HCT116 (cell line): Measurements from ENCODE around the gene RAB38. TPM values are rescaled to one million over a fixed set of nuclear protein-coding genes. Genes with fewer than 3 reads are reported as not detected.

ENCODE experiments used
- ATAC-seq: fragments of 200-7000 bp; cut with Tn5 transposase; 2 replicates; pipeline ENCODE4 v1.9.1; 2020; ENCODE audit warnings: mild to moderate bottlenecking, moderate library complexity
- BruUV-seq: library from RNA; stranded (reverse); fragments of 400-500 nt; replicated peaks from 2 replicates; lab custom pipeline; 2021; lab: Mats Ljungman, UMichigan
- CTCF ChIA-PET: fragments of 300-600 bp; sonication (Branson Sonifier 250); formaldehyde crosslinking; loops from one replicate; lab custom pipeline; 2021; ENCODE audit warnings: antibody characterized with exemption; lab: Charles Lee
- POLR2A ChIA-PET: fragments of 300-600, 350-600 bp; sonication (Branson Sonifier 250); formaldehyde crosslinking; loops from one replicate; lab custom pipeline; 2021; ENCODE audit warnings: antibody characterized with exemption; lab: Charles Lee
- RAD21 ChIA-PET, 2 experiments: fragments of 300-600 bp; sonication (Branson Sonifier 250); formaldehyde crosslinking; loops; one replicate each; lab custom pipeline; 2023; ENCODE audit warnings: low total read pairs in 2 of 2; ENCODE audit not compliant: uncharacterized antibody in 2 of 2, unreplicated experiment in 2 of 2, low non-redundant PET in 1 of 2; lab: Charles Lee
- DNase-seq: peaks from one replicate; pipeline ENCODE4 v3.0.0-alpha.2; 2010; ENCODE audit warnings: low read depth, low spot score
- H2AFZ ChIP-seq: fragments of 200-600 bp; shearing (Covaris generic), sonication (generic); 2 replicates; pipeline ENCODE4 v1.6.1; 2017; ENCODE audit warnings: low read depth, mixed run types, mixed read lengths, antibody characterized with exemption, low read length; ENCODE audit not compliant: poor library complexity, severe bottlenecking
- H3K27ac ChIP-seq: 2 replicates; pipeline ENCODE4 v1.5.1; 2012; ENCODE audit warnings: low read depth, low read length
- H3K27me3 ChIP-seq: fragments of 200-600 bp; sonication (generic); 2 replicates; pipeline ENCODE4 v1.6.1; 2016; ENCODE audit warnings: mixed run types, low read length, mixed read lengths; ENCODE audit not compliant: insufficient read depth
- H3K36me3 ChIP-seq, 2 experiments: fragments of 200-500 bp in 1 of 2; fragments of 200-600 bp in 1 of 2; sonication (Bioruptor generic) in 1 of 2; sonication (generic) in 1 of 2; 2 replicates each; pipeline versions ENCODE4 v1.5.1 to v1.6.1; 2014 to 2016; ENCODE audit warnings: low read length in 2 of 2, inconsistent platforms in 1 of 2, mixed read lengths in 1 of 2, mixed run types in 1 of 2; ENCODE audit not compliant: insufficient read depth in 2 of 2, control insufficient read depth in 1 of 2
- H3K4me1 ChIP-seq, 2 experiments: fragments of 200-600 bp in 1 of 2; sonication (generic) in 1 of 2; 2 replicates each; pipeline versions ENCODE4 v1.5.1 to v1.6.1; 2012 to 2017; ENCODE audit warnings: low read length in 2 of 2, inconsistent platforms in 1 of 2, mild to moderate bottlenecking in 1 of 2, mixed read lengths in 1 of 2, mixed run types in 1 of 2, moderate library complexity in 1 of 2; ENCODE audit not compliant: insufficient read depth in 2 of 2, control insufficient read depth in 1 of 2
- H3K4me2 ChIP-seq: fragments of 200-600 bp; sonication (generic); 2 replicates; pipeline ENCODE4 v1.6.1; 2017; ENCODE audit warnings: mixed run types, low read length, mixed read lengths
- H3K4me3 ChIP-seq, 2 experiments: fragments of 200-600 bp in 1 of 2; sonication (generic) in 1 of 2; replicated peaks in 1 of 2; 2 replicates each; pipeline ENCODE4 v1.5.1; 2011 to 2016; ENCODE audit warnings: low read length in 2 of 2, control low read depth in 1 of 2, low read depth in 1 of 2, mild to moderate bottlenecking in 1 of 2, mixed read lengths in 1 of 2, mixed run types in 1 of 2
- H3K79me2 ChIP-seq: fragments of 200-600 bp; sonication (generic); 2 replicates; pipeline ENCODE4 v1.6.1; 2017; ENCODE audit warnings: mild to moderate bottlenecking, mixed run types, low read length, moderate library complexity, mixed read lengths; ENCODE audit not compliant: insufficient read depth
- H3K9ac ChIP-seq: fragments of 200-600 bp; sonication (generic); 2 replicates; pipeline ENCODE4 v1.6.1; 2016; ENCODE audit warnings: low read length, mixed read lengths
- H3K9me2 ChIP-seq: fragments of 200-600 bp; sonication (generic), shearing (Covaris generic); 2 replicates; pipeline ENCODE4 v1.6.1; 2017; ENCODE audit warnings: mixed run types, mild to moderate bottlenecking, moderate library complexity; ENCODE audit not compliant: insufficient read depth
- H3K9me3 ChIP-seq, 2 experiments: fragments of 200-500 bp in 1 of 2; fragments of 200-600 bp in 1 of 2; sonication (Bioruptor generic) in 1 of 2; sonication (generic) in 1 of 2; 2 replicates each; pipeline ENCODE4 v1.6.1; 2014 to 2017; ENCODE audit warnings: low read length in 2 of 2, mixed read lengths in 2 of 2, inconsistent platforms in 1 of 2, low read depth in 1 of 2, mild to moderate bottlenecking in 1 of 2, mixed run types in 1 of 2, moderate library complexity in 1 of 2; ENCODE audit not compliant: control insufficient read depth in 1 of 2, insufficient read depth in 1 of 2
- H4K20me1 ChIP-seq: fragments of 200-600 bp; sonication (generic), shearing (Covaris generic); 2 replicates; pipeline ENCODE4 v1.6.1; 2017; ENCODE audit warnings: mixed run types, mild to moderate bottlenecking, moderate library complexity; ENCODE audit not compliant: insufficient read depth
- CEBPB ChIP-seq: IDR thresholded peaks from 2 replicates; pipeline ENCODE4 v1.6.1; 2012; ENCODE audit warnings: low read depth
- EGR1 ChIP-seq: IDR thresholded peaks from 2 replicates; pipeline ENCODE4 v1.6.1; 2012; ENCODE audit warnings: low read depth
- ELF1 ChIP-seq: IDR thresholded peaks from 2 replicates; pipeline ENCODE4 v1.6.1; 2012; ENCODE audit warnings: low read depth, borderline replicate concordance
- SP1 ChIP-seq: IDR thresholded peaks from 2 replicates; pipeline ENCODE4 v1.6.1; 2012; ENCODE audit warnings: low read depth
- ZNF274 ChIP-seq: fragments of 200-500 bp; sonication (Bioruptor generic); IDR thresholded peaks from 2 replicates; pipeline ENCODE4 v1.6.1; 2014; ENCODE audit warnings: mild to moderate bottlenecking, low read depth, low read length, inconsistent platforms
- intact Hi-C: fragments of 100-400 bp; cut with micrococcal nuclease; formaldehyde crosslinking; loops from 2 replicates; pipeline ENCODE4 v1.10.0; 2022
- total RNA-seq: library from RNA; stranded (reverse); gene quantifications from one replicate; pipeline ENCODE4 v1.2.1, GENCODE V29; 2021; ENCODE audit not compliant: unreplicated experiment
- TF ChIP-seq, protein P1 (sequence below), 3 experiments: fragments of 200-600 bp in 1 of 3; sonication (generic) in 1 of 3; IDR thresholded peaks in 2 of 3; conservative IDR thresholded peaks in 1 of 3; 2 replicates each; pipeline ENCODE4 v1.5.1; 2012 to 2017; ENCODE audit warnings: low read depth in 2 of 3, low read length in 2 of 3, antibody characterized with exemption in 1 of 3, borderline replicate concordance in 1 of 3, control low read depth in 1 of 3, mild to moderate bottlenecking in 1 of 3, mixed read lengths in 1 of 3, mixed run types in 1 of 3, moderate library complexity in 1 of 3; ENCODE audit not compliant: insufficient read depth in 1 of 3
- TF ChIP-seq, protein P2 (sequence below): IDR thresholded peaks from 2 replicates; pipeline ENCODE4 v1.6.1; 2012

RAB38 gene
- total RNA-seq, 1 experiment from 2014 or later: 15.1 TPM

DNA sequence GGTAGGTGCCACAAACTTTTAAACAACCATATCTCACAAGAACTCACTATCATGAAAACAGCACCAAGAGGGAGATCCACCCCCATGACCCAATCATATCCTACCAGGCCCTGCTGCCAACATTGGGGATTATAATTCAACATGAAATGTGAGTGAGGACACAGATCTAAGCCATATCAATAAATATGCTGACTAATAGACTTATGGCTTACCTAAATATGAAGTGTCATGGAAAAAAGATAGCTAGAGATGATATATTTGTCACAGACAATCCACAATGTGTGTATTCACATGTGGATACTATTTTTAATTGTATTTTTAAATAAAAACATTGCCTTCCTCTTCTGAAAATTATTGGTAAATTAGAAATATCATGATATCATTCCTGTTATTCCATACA is 38.2 kb upstream of the RAB38 start:
- TF ChIP-seq SP1 (no peak), ZNF274 (no peak)
- TF ChIP-seq, protein P1, sequence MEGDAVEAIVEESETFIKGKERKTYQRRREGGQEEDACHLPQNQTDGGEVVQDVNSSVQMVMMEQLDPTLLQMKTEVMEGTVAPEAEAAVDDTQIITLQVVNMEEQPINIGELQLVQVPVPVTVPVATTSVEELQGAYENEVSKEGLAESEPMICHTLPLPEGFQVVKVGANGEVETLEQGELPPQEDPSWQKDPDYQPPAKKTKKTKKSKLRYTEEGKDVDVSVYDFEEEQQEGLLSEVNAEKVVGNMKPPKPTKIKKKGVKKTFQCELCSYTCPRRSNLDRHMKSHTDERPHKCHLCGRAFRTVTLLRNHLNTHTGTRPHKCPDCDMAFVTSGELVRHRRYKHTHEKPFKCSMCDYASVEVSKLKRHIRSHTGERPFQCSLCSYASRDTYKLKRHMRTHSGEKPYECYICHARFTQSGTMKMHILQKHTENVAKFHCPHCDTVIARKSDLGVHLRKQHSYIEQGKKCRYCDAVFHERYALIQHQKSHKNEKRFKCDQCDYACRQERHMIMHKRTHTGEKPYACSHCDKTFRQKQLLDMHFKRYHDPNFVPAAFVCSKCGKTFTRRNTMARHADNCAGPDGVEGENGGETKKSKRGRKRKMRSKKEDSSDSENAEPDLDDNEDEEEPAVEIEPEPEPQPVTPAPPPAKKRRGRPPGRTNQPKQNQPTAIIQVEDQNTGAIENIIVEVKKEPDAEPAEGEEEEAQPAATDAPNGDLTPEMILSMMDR (IDR thresholded peaks at IDR 0.05 in 2 of 3, conservative IDR thresholded peaks at IDR 0.05 in 1 of 3; ENCODE audit: borderline replicate concordance in 1 of 3, insufficient read depth in 1 of 3, low read depth in 2 of 3, low read length in 2 of 3): no peak
- H2AFZ ChIP-seq: no peak overlapping the region
- H3K4me2 ChIP-seq: no peak overlapping the region
- no peak overlapping the region for H3K27ac ChIP-seq
- intact Hi-C loops: no loop called here
- CTCF ChIA-PET: no interaction called here
- no peak overlapping the region for H3K4me3 ChIP-seq
- no peaks in the 10 kb centered on the region for H3K79me2 ChIP-seq
- no peaks in the 10 kb centered on the region for H3K9me2 ChIP-seq
- H3K9ac ChIP-seq: no peak overlapping the region
- ATAC-seq (no peak), DNase-seq (no peak)
- no peaks in the 10 kb centered on the region for H3K4me1 ChIP-seq
- no TSS peak for BruUV-seq
- RAD21 ChIA-PET: no interaction called here
- no peaks in the 10 kb centered on the region for H4K20me1 ChIP-seq
- no peaks in the 10 kb centered on the region for H3K27me3 ChIP-seq
- H3K9me3 ChIP-seq: no peaks in the 10 kb centered on the region
- H3K36me3 ChIP-seq: no peaks in the 10 kb centered on the region
- POLR2A ChIA-PET: no interaction called here

GRCh38 chr11:88212300-88212699 is 37.1 kb upstream of the RAB38 start:
- H3K4me3 ChIP-seq: no peak overlapping the region
- no peak for TF ChIP-seq ZNF274
- TF ChIP-seq EGR1: no peak
- no peak for TF ChIP-seq ELF1
- no peak for TF ChIP-seq CEBPB
- TF ChIP-seq, protein P2, sequence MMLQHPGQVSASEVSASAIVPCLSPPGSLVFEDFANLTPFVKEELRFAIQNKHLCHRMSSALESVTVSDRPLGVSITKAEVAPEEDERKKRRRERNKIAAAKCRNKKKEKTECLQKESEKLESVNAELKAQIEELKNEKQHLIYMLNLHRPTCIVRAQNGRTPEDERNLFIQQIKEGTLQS: no peak
- H3K27me3 ChIP-seq: no peaks in the 10 kb centered on the region
- H3K36me3 ChIP-seq: no peaks in the 10 kb centered on the region
- H3K27ac ChIP-seq: no peak overlapping the region
- no peaks in the 10 kb centered on the region for H4K20me1 ChIP-seq
- RAD21 ChIA-PET: no interaction called here
- intact Hi-C loops: no loop called here
- DNase-seq: no peak
- no peaks in the 10 kb centered on the region for H3K9me3 ChIP-seq
- BruUV-seq: no TSS peak
- H3K4me1 ChIP-seq: no peaks in the 10 kb centered on the region
- H3K4me2 ChIP-seq: no peak overlapping the region
- no peak overlapping the region for H3K9ac ChIP-seq
- no peak overlapping the region for H2AFZ ChIP-seq
- H3K9me2 ChIP-seq: no peaks in the 10 kb centered on the region
- CTCF ChIA-PET: no interaction called here
- POLR2A ChIA-PET: no interaction called here
- ATAC-seq: no peak
- H3K79me2 ChIP-seq: no peaks in the 10 kb centered on the region
